Epidermal melanocyte (primary cell): ENCODE data around the gene SMU1.
"Not testable (repeated sequence)": the region's sequence is repeated elsewhere in the genome, so short reads cannot be mapped to it uniquely, and the experiment has no call there.

Experiments used
- DNase-seq: peaks from one replicate; pipeline ENCODE4 v3.0.0; 2011; ENCODE audit warnings: low spot score; ENCODE audit not compliant: insufficient read length

SMU1 gene

GRCh38 chr9:33014665-33015014, 61.8 kb downstream of the SMU1 start:
- no peak for DNase-seq

GRCh38 chr9:33013962-33014664, 62.4 kb downstream of the SMU1 start:
- no peak for DNase-seq

- DNase-seq = no peak
Measured at GRCh38 chr9:33012328-33013069, 64.0 kb downstream of the SMU1 start.

DNA sequence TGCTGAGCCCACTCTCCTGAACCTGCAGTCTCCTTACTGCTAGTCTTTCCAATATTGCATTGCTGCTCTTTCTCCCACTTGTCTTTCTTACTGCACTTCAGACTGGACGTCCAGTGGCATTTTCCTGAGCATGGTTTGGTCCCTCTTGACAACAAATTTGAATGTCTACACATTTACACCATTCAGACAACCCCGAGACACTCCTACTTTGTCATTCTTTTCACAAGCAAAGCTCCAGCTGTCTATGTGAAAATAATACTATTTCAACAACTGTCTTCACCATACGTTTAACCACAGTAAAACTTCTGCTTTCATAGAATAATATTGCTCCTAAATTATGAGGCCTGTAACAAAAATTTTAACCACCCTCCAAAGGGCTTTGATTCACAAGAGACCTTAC, 64.6 kb downstream of the SMU1 start:
- no peak for DNase-seq

DNA sequence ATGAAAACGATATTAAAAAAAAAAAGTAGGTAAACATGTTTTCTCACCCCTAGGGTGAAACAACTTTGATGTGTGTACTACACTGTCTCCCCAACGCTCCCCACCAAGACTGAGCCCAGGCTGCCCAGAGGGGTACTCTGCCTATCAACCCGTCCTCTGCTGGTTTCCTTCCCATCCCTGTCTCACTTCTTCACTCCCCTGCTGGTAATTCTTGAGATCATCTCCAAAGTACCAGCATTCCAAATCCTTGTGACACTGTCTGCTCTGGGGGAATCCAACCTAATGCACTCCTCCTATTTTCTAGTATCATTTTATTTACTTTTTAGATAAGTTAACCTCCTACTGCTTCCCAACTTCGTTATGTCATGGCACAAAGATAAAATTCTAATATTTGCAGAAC, 68.7 kb downstream of the SMU1 start:
- DNase-seq = no peak

DNA sequence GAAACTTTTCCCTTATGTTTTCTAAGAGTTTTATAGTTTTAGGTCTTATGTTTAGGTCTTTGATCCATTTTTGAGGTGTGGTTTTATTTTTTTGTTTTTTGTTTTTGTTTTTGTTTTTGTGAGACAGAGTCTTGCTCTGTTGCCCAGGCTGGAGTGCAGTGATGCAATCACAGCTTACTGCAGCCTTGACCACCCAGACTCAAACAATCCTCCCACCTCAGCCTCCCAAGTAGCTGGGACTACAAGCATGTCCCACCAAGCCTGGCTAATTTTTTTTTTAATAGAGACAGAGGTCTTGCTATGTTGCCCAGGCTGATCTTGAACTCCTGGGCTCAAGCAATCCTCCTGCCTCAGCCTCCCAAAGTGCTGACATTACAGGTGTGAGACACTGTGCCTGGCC, 71.1 kb downstream of the SMU1 start:
- not testable (repeated sequence) for DNase-seq

DNA sequence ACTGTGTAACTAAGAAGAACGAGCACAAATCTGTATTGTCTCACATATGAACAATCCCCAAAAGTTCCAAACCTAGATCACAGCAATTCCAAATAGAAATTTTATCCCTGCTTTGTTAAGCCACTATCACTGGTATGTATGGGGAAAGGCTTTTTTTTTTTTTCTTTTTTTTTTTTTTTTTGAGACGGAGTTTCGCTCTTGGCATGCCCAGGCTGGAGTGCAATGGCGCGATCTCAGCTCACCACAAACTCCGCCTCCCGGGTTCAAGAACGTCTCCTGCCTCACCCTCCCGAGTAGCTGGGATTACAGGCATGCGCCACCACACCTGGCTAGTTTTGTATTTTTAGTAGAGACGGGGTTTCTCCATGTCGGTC, 75.8 kb downstream of the SMU1 start:
- DNase-seq = not testable (repeated sequence)

- DNase-seq = no peak
Measured at GRCh38 chr9:32992595-32993238, 83.8 kb downstream of the SMU1 start.

GRCh38 chr9:32991897-32992594, 84.4 kb downstream of the SMU1 start:
- DNase-seq = no peak
